ENCODE measurements around the gene RUNX2. TPM values are rescaled to one million over a fixed set of nuclear protein-coding genes. Genes with fewer than 3 reads are reported as not detected.

RUNX2 gene
- total and polyA plus RNA-seq, 8 donors, result 0.09 to 3.8 (median 0.35) TPM

DNA sequence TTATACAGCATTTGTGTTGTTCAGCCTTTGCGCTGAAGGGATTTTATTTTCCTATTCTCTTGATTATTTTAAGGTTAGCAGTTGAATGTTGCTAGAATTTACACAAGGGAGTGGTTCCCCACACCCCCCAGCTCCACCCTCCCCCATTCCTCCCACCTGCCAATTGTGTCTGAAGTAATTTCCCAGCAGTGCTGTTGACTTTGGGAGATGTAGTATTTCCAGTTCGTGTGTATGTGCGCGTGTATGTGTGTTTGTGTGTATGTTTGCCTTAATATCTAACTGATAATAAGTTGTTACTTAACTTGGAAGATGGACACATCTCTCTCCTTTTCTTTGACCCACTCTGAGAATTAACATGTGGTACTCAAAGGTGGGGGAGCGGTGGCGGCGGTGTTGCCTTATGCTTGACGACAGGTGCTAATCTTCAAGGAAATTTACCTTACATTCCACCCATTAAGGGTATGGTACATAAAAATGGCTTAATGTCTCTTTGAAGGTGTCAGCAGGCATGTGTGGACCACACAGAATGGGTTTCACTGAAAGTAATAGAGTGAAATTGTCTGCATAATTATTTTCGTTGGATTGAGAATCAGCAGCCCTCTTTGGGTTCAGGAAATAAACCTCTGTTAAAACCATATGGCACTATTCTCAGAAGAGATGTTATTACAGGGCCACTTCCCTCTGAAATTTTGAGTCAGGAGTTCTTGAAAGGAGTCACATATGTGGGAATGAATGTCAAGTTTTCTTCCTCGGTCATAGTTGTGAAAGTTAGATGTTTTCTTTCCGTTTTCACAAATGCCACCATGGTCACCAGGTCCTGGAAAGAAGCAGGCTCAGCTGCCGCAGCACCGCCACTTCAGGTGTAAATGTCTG is 145.2 kb downstream of the RUNX2 start:
- Histone ChIP-seq H3K4me3 (no peak overlapping the region), H3K36me3 (no peaks in the 10 kb centered on the region), H3K27me3 (no peaks in the 10 kb centered on the region), H3K4me1 (peaks cover 0 to 19% (median 7%) of the 10 kb centered on the region in 3 donors), H3K9me3 (no peaks in the 10 kb centered on the region), H3K27ac (peak overlapping the region in 2 of 4 donors; percentile 59 to 65)
- intact Hi-C loops (cut with DNase I), result no loop called here
- ATAC-seq (peak; percentile 89 to 95 (median 94)), DNase-seq (peak in 4 of 6 donors; percentile 51 to 70 (median 66)), FAIRE-seq (no peak)
- TF ChIP-seq, protein P1, sequence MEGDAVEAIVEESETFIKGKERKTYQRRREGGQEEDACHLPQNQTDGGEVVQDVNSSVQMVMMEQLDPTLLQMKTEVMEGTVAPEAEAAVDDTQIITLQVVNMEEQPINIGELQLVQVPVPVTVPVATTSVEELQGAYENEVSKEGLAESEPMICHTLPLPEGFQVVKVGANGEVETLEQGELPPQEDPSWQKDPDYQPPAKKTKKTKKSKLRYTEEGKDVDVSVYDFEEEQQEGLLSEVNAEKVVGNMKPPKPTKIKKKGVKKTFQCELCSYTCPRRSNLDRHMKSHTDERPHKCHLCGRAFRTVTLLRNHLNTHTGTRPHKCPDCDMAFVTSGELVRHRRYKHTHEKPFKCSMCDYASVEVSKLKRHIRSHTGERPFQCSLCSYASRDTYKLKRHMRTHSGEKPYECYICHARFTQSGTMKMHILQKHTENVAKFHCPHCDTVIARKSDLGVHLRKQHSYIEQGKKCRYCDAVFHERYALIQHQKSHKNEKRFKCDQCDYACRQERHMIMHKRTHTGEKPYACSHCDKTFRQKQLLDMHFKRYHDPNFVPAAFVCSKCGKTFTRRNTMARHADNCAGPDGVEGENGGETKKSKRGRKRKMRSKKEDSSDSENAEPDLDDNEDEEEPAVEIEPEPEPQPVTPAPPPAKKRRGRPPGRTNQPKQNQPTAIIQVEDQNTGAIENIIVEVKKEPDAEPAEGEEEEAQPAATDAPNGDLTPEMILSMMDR (IDR thresholded peaks at IDR 0.05), result no peak
- WGBS, 2 donors, result 46 to 54% methylated on average over 13 of the region's 13 CpGs

DNA sequence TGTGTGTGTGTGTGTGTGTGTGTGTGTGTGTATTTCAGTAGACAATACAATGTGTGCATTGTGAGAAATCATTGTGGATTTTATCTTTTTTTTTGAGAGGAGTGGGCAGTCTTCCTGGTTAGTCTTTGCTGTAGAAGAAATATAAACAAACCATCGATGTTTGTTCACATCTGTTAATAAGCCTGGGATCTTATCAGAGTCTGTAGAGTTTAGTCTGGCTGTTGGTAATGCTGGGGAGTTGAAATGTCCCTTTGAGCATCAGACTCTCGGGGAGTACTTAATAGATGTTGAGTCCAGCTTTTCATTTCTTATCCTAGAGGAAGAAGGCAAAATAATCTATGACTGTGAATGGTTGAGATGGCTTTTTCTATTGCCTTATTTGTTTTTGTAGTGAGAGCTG is 146.2 kb downstream of the RUNX2 start:
- intact Hi-C loops (cut with DNase I), result no loop called here
- Histone ChIP-seq H3K27ac (no peak overlapping the region), H3K4me3 (no peak overlapping the region), H3K27me3 (no peaks in the 10 kb centered on the region), H3K9me3 (no peaks in the 10 kb centered on the region), H3K4me1 (peaks cover 0 to 19% (median 7%) of the 10 kb centered on the region in 3 donors), H3K36me3 (no peaks in the 10 kb centered on the region)
- TF ChIP-seq, protein P1 (IDR thresholded peaks at IDR 0.05), result no peak
- 41 to 48% methylated on average over 2 of the region's 2 CpGs for WGBS, 2 donors
- ATAC-seq, result peak in 3 of 4 donors; percentile 35 to 45 (median 40)
- no peak for DNase-seq
- FAIRE-seq, result no peak

DNA sequence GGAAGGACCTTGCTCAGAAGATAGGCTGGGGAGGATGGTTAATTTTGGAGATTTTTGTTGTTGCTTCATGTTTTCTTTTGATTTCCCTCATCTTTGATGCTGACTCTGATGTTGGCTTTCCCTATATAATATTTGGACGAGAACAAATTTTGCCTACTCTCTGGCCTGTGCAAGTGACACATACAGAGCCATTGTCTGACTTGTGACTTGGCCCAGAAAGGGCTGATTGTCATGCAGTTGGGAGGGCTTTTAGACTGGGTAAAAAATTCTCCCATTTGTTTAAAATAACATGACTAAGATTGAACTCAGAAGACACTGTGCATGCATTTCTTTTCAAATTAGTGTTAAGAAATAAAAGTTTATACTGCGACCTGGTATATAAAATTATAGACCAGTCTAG is 148.2 kb downstream of the RUNX2 start:
- Histone ChIP-seq H3K27me3 (no peaks in the 10 kb centered on the region), H3K27ac (no peak overlapping the region), H3K36me3 (no peaks in the 10 kb centered on the region), H3K9me3 (no peaks in the 10 kb centered on the region), H3K4me3 (no peak overlapping the region), H3K4me1 (peaks cover 0 to 27% (median 7%) of the 10 kb centered on the region in 3 donors)
- DNase-seq, result no peak
- TF ChIP-seq, protein P1 (IDR thresholded peaks at IDR 0.05), result no peak
- intact Hi-C loops (cut with DNase I), result no loop called here
- 87 to 94% methylated on average over 2 of the region's 2 CpGs for WGBS, 2 donors
- ATAC-seq, result no peak
- FAIRE-seq, result no peak

DNA sequence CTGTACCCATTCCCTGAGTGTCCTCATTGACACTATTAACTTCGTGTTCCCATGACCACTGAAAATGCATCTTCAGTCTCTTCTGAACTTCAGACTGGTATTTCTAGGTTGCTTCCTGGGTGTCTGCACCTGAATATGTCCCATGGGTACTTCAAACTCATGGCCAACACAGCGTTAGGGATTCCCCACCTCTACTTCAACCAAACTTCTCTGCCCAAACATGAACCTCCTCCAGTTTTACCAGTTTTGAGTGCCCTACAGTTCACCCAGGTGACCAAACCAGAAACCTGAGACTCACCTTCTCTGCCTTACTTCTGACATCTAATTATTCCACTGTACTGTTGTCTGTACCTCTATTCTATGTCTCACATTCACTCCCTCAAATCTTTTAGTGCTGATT is 149.1 kb downstream of the RUNX2 start:
- FAIRE-seq (no peak), DNase-seq (no peak), ATAC-seq (no peak)
- no peak overlapping the region for H3K27ac ChIP-seq
- H3K36me3 ChIP-seq, result no peaks in the 10 kb centered on the region
- TF ChIP-seq, protein P1 (IDR thresholded peaks at IDR 0.05), result no peak
- no peaks in the 10 kb centered on the region for H3K27me3 ChIP-seq
- no peak overlapping the region for H3K4me3 ChIP-seq
- intact Hi-C loops (cut with DNase I), result no loop called here
- H3K9me3 ChIP-seq, result no peaks in the 10 kb centered on the region
- 65 to 89% methylated on average over 2 of the region's 2 CpGs for WGBS, 2 donors
- peaks cover 0 to 27% (median 7%) of the 10 kb centered on the region in 3 donors for H3K4me1 ChIP-seq

DNA sequence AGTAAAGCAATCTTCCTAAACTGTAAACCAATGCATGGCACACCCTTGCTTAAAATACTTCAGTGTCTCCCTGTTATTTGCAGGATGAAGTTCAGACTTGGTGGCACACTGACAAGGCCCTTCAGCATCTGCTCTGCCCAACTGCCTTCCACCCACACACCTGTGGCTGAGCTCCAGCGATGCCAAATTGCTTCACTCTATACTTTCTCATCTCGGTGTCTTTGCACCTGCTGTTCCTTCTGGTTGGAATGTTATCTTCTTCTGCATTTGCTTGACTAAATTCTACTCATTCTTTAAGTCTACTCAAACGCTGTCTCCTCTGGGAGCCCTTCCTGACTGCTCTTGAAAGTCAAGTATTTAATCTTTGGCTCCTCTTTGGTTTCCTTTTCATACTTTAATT is 149.7 kb downstream of the RUNX2 start:
- Histone ChIP-seq H3K36me3 (no peaks in the 10 kb centered on the region), H3K27me3 (no peaks in the 10 kb centered on the region), H3K4me3 (no peak overlapping the region), H3K4me1 (peaks cover 0 to 23% (median 5%) of the 10 kb centered on the region in 3 donors), H3K27ac (no peak overlapping the region), H3K9me3 (no peaks in the 10 kb centered on the region)
- TF ChIP-seq, protein P1 (IDR thresholded peaks at IDR 0.05), result no peak
- intact Hi-C loops (cut with DNase I), result no loop called here
- FAIRE-seq (no peak), DNase-seq (no peak), ATAC-seq (no peak)
- 76 to 77% methylated on average over 3 of the region's 3 CpGs for WGBS, 2 donors

Data from pancreas (tissue), 10 donors.